Right forelimb (tissue), 1 donor: ENCODE results near the gene LENG8.
"Not testable (repeated sequence)": the region's sequence is repeated elsewhere in the genome, so short reads cannot be mapped to it uniquely, and the experiment has no call there.

Experiments used
- DNase-seq: peaks from one replicate; pipeline ENCODE4 v3.0.0-alpha.2; 2018

Gene LENG8

GRCh38 chr19:54462047-54462654 lies 13.2 kb downstream of the LENG8 start:
- DNase-seq = peak; percentile 55

DNA sequence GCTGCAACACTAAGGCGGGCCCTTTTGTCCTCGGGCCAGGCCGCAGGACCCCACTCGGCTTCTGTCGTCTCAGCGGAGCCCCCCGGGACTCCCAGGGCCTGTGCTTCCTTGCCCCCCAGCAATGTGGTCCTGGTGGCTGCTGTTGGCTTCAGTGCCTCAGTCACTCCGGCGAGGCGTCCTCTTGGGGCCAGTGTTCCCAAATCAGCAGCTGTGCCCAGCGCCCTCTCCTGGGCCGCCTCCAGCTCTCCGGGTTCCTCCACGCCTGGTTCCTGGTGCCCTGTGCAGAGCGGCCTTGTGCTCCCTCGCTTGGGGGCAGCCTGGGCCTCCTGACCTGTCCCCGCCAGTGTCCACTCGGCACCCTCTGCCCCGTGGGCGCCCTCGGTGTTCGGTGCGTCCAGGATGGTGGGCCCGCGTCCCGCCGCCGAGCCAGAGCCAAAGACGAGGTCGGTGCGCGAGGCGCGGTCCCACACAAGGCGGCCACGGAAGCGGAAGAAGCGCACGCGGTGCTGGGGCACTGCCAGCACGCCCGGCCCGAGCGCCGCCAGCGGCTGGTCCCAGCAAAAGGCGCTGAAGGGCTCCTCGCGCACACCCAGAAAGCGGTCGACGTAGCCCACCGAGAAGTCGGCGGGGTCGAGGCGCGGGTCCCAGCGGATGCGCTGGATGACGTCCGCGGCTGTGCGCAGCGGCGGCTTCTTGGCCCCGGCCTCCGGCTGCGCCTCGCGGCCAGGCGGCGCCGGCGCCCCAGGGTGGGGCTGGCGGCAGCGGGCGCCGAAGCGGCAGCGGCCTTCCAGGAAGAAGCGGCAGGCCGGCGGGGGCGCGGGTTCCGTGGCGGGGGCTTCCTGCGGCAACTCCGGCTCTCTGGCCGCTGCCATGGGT lies 13.9 kb downstream of the LENG8 start:
- peak; percentile 86 for DNase-seq

GRCh38 chr19:54463531-54464043 lies 14.6 kb downstream of the LENG8 start, which contains the start of gene LENG9:
LENG9 (minus strand) TSS chr19:54463778; CDS start chr19:54463526, 252 bp downstream.
- DNase-seq = peak; percentile 97

GRCh38 chr19:54464044-54464629 lies 15.1 kb downstream of the LENG8 start:
- peak; percentile 84 for DNase-seq

GRCh38 chr19:54464630-54465425 lies 15.8 kb downstream of the LENG8 start:
- DNase-seq = peak; percentile 90

DNA sequence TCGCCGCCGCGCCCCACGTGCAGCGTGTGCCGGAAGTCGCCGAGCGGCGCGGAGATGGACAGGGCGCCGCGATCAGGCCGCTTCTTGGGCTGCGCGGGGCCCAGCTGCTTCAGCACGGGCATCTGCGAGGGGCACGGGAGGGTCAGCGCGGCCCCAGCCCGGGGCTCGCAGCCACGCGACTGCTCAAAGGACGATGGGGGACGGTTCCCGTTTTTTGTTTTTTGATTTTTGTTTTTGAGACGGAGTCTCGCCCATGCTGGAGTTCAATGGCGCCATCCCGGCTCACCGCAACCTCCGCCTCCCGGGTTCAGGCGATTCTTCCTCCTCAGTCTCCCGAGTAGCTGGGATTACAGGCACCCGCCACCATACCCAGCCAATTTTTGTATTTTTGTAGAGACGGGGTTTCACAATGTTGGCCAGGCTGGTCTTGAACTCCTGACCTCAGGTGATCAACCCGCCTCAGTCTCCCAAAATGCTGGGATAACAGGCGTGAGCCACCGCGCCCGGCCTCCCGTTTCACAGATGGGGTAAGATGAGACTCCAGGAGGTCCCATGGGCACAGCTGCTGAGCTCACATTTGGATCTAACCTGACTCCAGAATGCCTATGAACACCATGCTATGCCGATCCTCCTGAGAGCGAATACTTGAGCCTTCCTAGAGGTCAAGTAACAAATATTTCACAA lies 16.6 kb downstream of the LENG8 start:
- DNase-seq = no peak

- not testable (repeated sequence) for DNase-seq
Measured at GRCh38 chr19:54466110-54466480, 17.1 kb downstream of the LENG8 start.

GRCh38 chr19:54469496-54469934 lies 20.5 kb downstream of the LENG8 start:
- no peak for DNase-seq

- no peak for DNase-seq
Measured at GRCh38 chr19:54470276-54470887, 21.4 kb downstream of the LENG8 start.

GRCh38 chr19:54470991-54471782 lies 22.2 kb downstream of the LENG8 start:
- peak; percentile 65 for DNase-seq

DNA sequence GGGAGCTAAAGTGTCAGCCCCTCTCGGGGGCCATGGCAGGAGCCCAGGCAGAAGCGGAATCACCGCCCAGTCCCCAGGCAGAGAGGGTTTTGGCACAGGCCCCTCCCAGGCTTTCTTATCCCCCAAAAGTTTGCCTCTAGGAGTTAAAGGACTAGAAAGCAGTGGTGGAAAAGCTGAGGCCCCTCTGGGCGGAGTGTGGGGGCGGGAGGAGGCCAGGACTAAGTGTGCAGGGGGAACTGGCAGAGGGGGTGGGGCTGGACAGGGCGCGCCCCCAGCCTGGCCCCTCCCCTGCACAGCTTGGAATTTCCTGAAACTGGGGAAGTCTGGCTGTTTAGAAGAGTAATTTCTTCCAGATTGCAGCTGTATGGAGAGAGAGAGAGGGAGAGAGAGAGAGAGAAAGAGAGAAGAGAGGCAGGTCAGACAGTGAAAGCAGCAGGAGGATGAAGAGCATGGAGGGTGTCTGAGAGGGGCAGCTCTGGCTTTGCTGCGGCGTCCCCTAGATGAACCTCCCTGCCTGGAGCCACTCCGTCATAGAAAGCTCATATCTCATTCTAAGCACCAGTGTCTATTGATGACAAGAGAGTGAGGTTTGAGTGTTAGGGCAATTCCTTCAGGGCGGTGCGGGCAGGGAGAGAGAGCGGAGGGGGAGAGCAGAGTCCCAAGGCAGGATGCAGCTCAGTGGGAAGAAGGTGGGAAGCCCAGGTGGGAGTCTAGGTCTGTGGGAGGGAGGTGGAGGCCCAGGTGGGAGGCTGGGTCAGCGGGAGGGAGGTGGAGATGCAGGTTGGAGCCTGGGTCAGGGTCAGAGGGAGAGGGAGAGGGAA lies 24.3 kb downstream of the LENG8 start, which contains the start of gene CDC42EP5:
Gene CDC42EP5, minus strand, starts transcription at position 226 of the 821 bp plus-strand sequence. CDS start 7,749 bp downstream, outside the sequence.
- DNase-seq = peak; percentile 94

- DNase-seq = no peak
Measured at GRCh38 chr19:54473892-54474372, 24.9 kb downstream of the LENG8 start.

GRCh38 chr19:54475706-54476105 lies 26.7 kb downstream of the LENG8 start:
- DNase-seq = no peak

- no peak for DNase-seq
Measured at GRCh38 chr19:54477650-54478049, 28.7 kb downstream of the LENG8 start.

DNA sequence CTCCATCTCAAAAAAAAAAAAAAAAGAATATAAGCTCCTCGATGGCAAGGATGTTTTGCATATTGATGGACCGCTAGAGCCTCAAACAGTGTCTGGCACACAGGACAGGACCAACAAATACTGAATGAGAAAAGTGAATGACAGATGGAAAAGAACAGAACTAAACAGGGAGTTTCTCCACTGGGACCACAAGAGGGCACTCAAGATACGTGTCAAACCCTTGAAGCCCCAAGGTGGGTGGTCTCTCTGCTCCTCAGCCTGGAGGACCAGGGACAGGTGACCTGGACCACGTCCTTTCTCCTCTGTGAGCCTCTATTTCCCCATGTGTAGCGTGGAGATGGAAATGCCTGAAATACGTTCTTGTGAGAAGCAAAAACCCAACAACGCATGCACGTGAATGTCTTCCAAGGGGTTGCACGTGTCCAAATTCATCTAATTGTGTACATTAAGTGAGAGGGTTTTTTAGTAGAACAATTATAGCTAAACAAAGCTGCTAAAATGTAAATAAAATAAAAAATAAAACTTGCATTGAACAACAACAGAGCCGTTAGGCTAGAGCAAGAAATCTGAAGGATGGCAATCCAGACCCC lies 29.8 kb downstream of the LENG8 start:
- no peak for DNase-seq

DNA sequence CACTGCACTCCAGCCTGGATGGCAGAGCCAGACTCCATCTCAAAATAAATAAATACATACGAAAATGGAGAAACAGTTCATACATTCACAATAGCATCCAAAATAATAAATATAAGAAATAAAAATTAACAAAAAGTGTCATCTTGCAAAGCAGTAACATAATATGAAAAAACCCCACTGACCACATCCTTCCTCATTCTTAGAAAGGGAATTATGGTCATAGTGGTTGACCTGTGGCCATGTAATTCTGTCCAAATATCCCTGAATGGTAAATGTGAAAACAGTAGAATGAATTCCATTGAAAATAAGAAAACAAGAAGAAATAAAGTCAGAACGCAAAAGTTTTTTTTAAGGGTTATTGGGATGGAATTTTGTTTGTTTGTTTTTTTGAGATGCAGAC lies 31.1 kb downstream of the LENG8 start:
- DNase-seq = no peak

DNA sequence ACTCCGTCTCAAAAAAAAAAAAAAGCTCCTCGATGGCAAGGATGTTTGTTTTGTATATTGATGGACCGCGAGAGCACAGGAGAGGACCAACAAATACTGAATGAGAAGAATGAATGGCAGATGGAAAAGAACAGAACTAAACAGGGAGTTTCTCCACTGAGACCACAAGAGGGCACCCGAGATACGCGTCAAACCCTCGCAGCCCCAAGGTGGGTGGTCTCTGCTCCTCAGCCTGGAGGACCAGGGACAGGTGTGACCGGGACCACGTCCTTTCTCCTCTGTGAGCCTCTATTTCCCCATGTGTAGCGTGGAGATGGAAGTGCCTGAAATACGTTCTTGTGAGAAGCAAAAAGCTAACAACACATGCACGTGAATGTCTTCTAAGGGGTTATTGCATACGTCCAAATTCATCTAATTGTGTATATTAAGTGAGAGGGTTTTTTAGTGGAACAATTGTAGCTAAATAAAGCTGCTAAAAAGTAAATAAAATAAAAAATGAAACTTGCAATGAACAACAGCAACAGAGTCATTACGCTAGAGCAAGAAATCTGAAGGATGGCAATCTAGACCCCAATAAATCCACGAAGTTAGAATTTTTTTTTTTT lies 32.4 kb downstream of the LENG8 start:
- peak; percentile 80 for DNase-seq

DNA sequence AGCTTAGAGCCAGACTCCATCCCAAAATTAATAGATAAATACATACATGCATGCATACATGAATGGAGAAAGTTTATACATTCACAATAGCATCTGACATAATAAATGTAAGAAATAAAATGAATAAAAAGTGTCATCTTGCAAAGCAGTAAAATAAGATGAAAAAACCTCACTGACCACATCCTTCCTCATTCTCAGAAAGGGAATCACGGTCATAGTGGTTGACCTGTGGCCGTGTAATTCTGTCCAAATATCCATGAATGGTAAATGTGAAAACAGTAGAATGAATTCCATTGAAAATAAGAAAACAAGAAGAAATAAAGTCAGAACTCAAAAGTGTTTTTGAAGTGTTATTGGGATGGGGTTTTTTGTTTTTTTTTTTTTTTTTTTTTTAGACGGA lies 33.9 kb downstream of the LENG8 start:
- no peak for DNase-seq

DNA sequence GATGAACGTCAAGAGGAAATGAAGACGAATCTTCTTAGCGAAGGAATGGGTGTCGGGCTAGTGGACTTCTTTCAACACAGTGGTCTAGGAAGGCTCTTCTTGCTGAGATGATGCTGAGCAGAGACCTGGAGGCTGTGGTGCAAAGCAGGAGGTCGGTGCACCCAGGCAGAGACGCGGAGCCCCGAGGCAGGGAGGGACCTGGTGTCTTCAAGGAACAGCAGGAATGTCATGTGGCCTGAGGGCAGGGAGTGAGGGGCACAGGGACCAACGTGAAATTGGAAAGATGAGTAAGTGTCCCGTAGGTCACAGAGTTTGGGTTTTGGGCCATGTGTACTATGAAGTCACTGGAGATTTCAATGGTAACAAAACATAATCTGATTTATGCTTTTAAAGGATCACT lies 35.5 kb downstream of the LENG8 start:
- DNase-seq = no peak
